Erythroblast (primary cell): ENCODE measurements around the gene ACTN1.

Experiments used
- GATA1 ChIP-seq: IDR thresholded peaks from 2 replicates; pipeline ENCODE4 v1.6.1; 2011; ENCODE audit warnings: low read depth, mild to moderate bottlenecking, control low read depth, low read length, moderate library complexity
- POLR2A ChIP-seq: IDR thresholded peaks from 2 replicates; pipeline ENCODE4 v1.6.1; 2011; ENCODE audit warnings: mild to moderate bottlenecking, low read length

GRCh38 chr14:68969278-68970033 lies 9.6 kb downstream of the ACTN1 start:
- no peak for TF ChIP-seq POLR2A
- no peak for TF ChIP-seq GATA1
